ENCODE data around the gene ST3GAL6.

ST3GAL6 gene

GRCh38 chr3:98791341-98792325 lies 28.5 kb downstream of the ST3GAL6 start:
- Histone ChIP-seq H3K27ac (ENCODE audit: low read depth, low read length) (no peak overlapping the region), H3K4me3 (ENCODE audit: low read depth, low read length) (no peak overlapping the region), H3K4me1 (ENCODE audit: control insufficient read depth in 1 of 2, insufficient read depth in 2 of 2, low read length in 2 of 2) (no peaks in the 10 kb centered on the region), H2AK5ac (ENCODE audit: low read length) (no peak overlapping the region), H3K36me3 (ENCODE audit: control insufficient read depth in 1 of 2, insufficient read depth in 2 of 2, low read length in 2 of 2) (peaks cover 0 to 2% of the 10 kb centered on the region in 2 experiments), H3K23ac (ENCODE audit: low read length) (no peak overlapping the region), H4K91ac (ENCODE audit: low read depth, low read length) (no peak overlapping the region), H3K79me2 (ENCODE audit: control insufficient read depth, insufficient read depth, low read length, poor library complexity) (no peaks in the 10 kb centered on the region), H3K9ac (ENCODE audit: low read length) (no peak overlapping the region), H4K8ac (ENCODE audit: low read depth, low read length) (no peak overlapping the region), H2BK5ac (ENCODE audit: low read depth, low read length, poor library complexity) (no peak overlapping the region), H3K9me3 (ENCODE audit: insufficient read depth, low read depth, low read length) (no peaks in the 10 kb centered on the region), H3K4me2 (ENCODE audit: low read length) (no peak overlapping the region), H2BK12ac (ENCODE audit: low read length) (no peak overlapping the region), H3K4ac (ENCODE audit: low read depth, low read length) (no peak overlapping the region), H3K18ac (ENCODE audit: low read length) (no peak overlapping the region), H2BK120ac (ENCODE audit: insufficient read depth, low read length, poor library complexity) (no peak overlapping the region), H4K12ac (ENCODE audit: low read depth, low read length) (no peak overlapping the region), H3K27me3 (ENCODE audit: insufficient read depth, low read length) (no peaks in the 10 kb centered on the region), H3K14ac (ENCODE audit: low read length) (no peak overlapping the region), H2AFZ (ENCODE audit: insufficient read depth, low read length, poor library complexity) (no peak overlapping the region), H3K79me1 (ENCODE audit: low read length) (no peaks in the 10 kb centered on the region)
- DNase-seq = no peak
- WGBS (ENCODE audit: extremely low coverage, insufficient coverage, insufficient read length) = no CpG with 5 or more reads among the region's 7 CpGs

- Histone ChIP-seq H2BK120ac (ENCODE audit: insufficient read depth, low read length, poor library complexity) (no peak overlapping the region), H3K27me3 (ENCODE audit: insufficient read depth, low read length) (no peaks in the 10 kb centered on the region), H3K4ac (ENCODE audit: low read depth, low read length) (no peak overlapping the region), H4K12ac (ENCODE audit: low read depth, low read length) (no peak overlapping the region), H3K4me3 (ENCODE audit: low read depth, low read length) (no peak overlapping the region), H4K8ac (ENCODE audit: low read depth, low read length) (no peak overlapping the region), H2BK5ac (ENCODE audit: low read depth, low read length, poor library complexity) (no peak overlapping the region), H2AFZ (ENCODE audit: insufficient read depth, low read length, poor library complexity) (no peak overlapping the region), H3K23ac (ENCODE audit: low read length) (no peak overlapping the region), H2BK12ac (ENCODE audit: low read length) (no peak overlapping the region), H3K36me3 (ENCODE audit: control insufficient read depth in 1 of 2, insufficient read depth in 2 of 2, low read length in 2 of 2) (peaks cover 0 to 2% of the 10 kb centered on the region in 2 experiments), H3K18ac (ENCODE audit: low read length) (no peak overlapping the region), H3K4me2 (ENCODE audit: low read length) (no peak overlapping the region), H4K91ac (ENCODE audit: low read depth, low read length) (no peak overlapping the region), H3K79me1 (ENCODE audit: low read length) (no peaks in the 10 kb centered on the region), H2AK5ac (ENCODE audit: low read length) (no peak overlapping the region), H3K9ac (ENCODE audit: low read length) (no peak overlapping the region), H3K79me2 (ENCODE audit: control insufficient read depth, insufficient read depth, low read length, poor library complexity) (no peaks in the 10 kb centered on the region), H3K4me1 (ENCODE audit: control insufficient read depth in 1 of 2, insufficient read depth in 2 of 2, low read length in 2 of 2) (no peaks in the 10 kb centered on the region), H3K27ac (ENCODE audit: low read depth, low read length) (no peak overlapping the region), H3K14ac (ENCODE audit: low read length) (no peak overlapping the region), H3K9me3 (ENCODE audit: insufficient read depth, low read depth, low read length) (no peaks in the 10 kb centered on the region)
- no CpG with 5 or more reads among the region's 3 CpGs for WGBS (ENCODE audit: extremely low coverage, insufficient coverage, insufficient read length)
- DNase-seq = no peak
These were observed 30.8 kb downstream of the ST3GAL6 start for GRCh38 chr3:98793971-98794370.

DNA sequence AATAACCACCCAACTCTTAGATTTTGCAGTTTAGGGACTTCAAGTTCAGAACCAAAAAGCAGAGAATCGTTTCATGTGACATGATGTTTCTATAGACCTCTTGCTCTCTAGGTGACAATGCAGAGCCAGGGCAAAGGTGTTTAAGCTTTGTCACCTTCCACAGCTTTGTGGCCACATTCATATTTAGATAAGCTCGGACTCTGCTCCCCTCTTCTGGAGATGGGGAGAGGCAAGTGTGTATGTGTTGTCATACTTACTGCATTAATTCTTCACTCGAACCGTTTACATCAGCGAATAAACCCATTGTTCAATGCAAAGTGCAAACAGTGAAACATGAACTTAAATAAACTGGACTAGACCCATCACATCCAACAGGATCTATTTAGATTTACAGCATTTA lies 33.2 kb downstream of the ST3GAL6 start:
- Histone ChIP-seq H2AK5ac (ENCODE audit: low read length) (no peak overlapping the region), H3K4me3 (ENCODE audit: low read depth, low read length) (no peak overlapping the region), H3K79me1 (ENCODE audit: low read length) (no peaks in the 10 kb centered on the region), H2AFZ (ENCODE audit: insufficient read depth, low read length, poor library complexity) (no peak overlapping the region), H3K9ac (ENCODE audit: low read length) (no peak overlapping the region), H3K18ac (ENCODE audit: low read length) (no peak overlapping the region), H3K9me3 (ENCODE audit: insufficient read depth, low read depth, low read length) (no peaks in the 10 kb centered on the region), H3K79me2 (ENCODE audit: control insufficient read depth, insufficient read depth, low read length, poor library complexity) (no peaks in the 10 kb centered on the region), H3K4me1 (ENCODE audit: control insufficient read depth in 1 of 2, insufficient read depth in 2 of 2, low read length in 2 of 2) (no peaks in the 10 kb centered on the region), H3K36me3 (ENCODE audit: control insufficient read depth in 1 of 2, insufficient read depth in 2 of 2, low read length in 2 of 2) (peaks cover 5 to 6% of the 10 kb centered on the region in 2 experiments), H4K12ac (ENCODE audit: low read depth, low read length) (no peak overlapping the region), H3K4me2 (ENCODE audit: low read length) (no peak overlapping the region), H4K91ac (ENCODE audit: low read depth, low read length) (no peak overlapping the region), H2BK5ac (ENCODE audit: low read depth, low read length, poor library complexity) (no peak overlapping the region), H2BK120ac (ENCODE audit: insufficient read depth, low read length, poor library complexity) (no peak overlapping the region), H4K8ac (ENCODE audit: low read depth, low read length) (no peak overlapping the region), H3K23ac (ENCODE audit: low read length) (no peak overlapping the region), H3K4ac (ENCODE audit: low read depth, low read length) (no peak overlapping the region), H3K27me3 (ENCODE audit: insufficient read depth, low read length) (no peaks in the 10 kb centered on the region), H3K27ac (ENCODE audit: low read depth, low read length) (no peak overlapping the region), H2BK12ac (ENCODE audit: low read length) (no peak overlapping the region), H3K14ac (ENCODE audit: low read length) (no peak overlapping the region)
- DNase-seq = no peak
- WGBS (ENCODE audit: extremely low coverage, insufficient coverage, insufficient read length) = no CpG with 5 or more reads among the region's 5 CpGs

DNA sequence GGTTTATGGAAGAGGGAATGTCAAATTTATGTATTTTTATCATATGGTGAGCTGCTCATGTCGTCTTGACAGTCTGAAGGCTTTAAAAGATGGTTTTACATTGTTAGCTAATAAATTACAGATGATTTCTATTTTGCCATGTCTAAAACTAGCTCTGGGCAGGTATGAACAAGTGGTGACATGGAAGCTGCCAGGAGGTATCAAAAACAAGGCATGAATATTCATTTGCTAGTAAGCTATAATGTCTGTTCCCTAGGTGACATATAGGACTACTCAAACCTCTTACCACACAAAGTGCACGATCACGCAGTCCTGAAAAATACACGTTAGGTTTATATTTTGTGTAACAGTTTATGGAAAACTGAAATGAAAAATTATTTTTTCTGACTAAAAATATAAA lies 34.8 kb downstream of the ST3GAL6 start:
- no peak overlapping the region for H2AFZ ChIP-seq (ENCODE audit: insufficient read depth, low read length, poor library complexity)

More for the DNA sequence above, 34.8 kb downstream of the ST3GAL6 start:
- no peaks in the 10 kb centered on the region for H3K79me1 ChIP-seq (ENCODE audit: low read length)
- H2BK5ac ChIP-seq (ENCODE audit: low read depth, low read length, poor library complexity) = no peak overlapping the region
- DNase-seq = no peak
- no peaks in the 10 kb centered on the region for H3K9me3 ChIP-seq (ENCODE audit: insufficient read depth, low read depth, low read length)
- H3K9ac ChIP-seq (ENCODE audit: low read length) = no peak overlapping the region
- no peak overlapping the region for H3K27ac ChIP-seq (ENCODE audit: low read depth, low read length)
- no peaks in the 10 kb centered on the region for H3K27me3 ChIP-seq (ENCODE audit: insufficient read depth, low read length)
- H3K4me3 ChIP-seq (ENCODE audit: low read depth, low read length) = no peak overlapping the region
- no peak overlapping the region for H2BK120ac ChIP-seq (ENCODE audit: insufficient read depth, low read length, poor library complexity)
- H3K18ac ChIP-seq (ENCODE audit: low read length) = no peak overlapping the region
- H4K91ac ChIP-seq (ENCODE audit: low read depth, low read length) = no peak overlapping the region
- no peak overlapping the region for H4K8ac ChIP-seq (ENCODE audit: low read depth, low read length)
- H3K79me2 ChIP-seq (ENCODE audit: control insufficient read depth, insufficient read depth, low read length, poor library complexity) = no peaks in the 10 kb centered on the region
- H3K4me2 ChIP-seq (ENCODE audit: low read length) = no peak overlapping the region
- no CpG with 5 or more reads among the region's 4 CpGs for WGBS (ENCODE audit: extremely low coverage, insufficient coverage, insufficient read length)
- H4K12ac ChIP-seq (ENCODE audit: low read depth, low read length) = no peak overlapping the region
- no peak overlapping the region for H3K23ac ChIP-seq (ENCODE audit: low read length)
- H2BK12ac ChIP-seq (ENCODE audit: low read length) = no peak overlapping the region
- H3K36me3 ChIP-seq (ENCODE audit: control insufficient read depth in 1 of 2, insufficient read depth in 2 of 2, low read length in 2 of 2) = peaks cover 5 to 6% of the 10 kb centered on the region in 2 experiments
- H3K14ac ChIP-seq (ENCODE audit: low read length) = no peak overlapping the region
- no peak overlapping the region for H2AK5ac ChIP-seq (ENCODE audit: low read length)
- no peak overlapping the region for H3K4ac ChIP-seq (ENCODE audit: low read depth, low read length)
- no peaks in the 10 kb centered on the region for H3K4me1 ChIP-seq (ENCODE audit: control insufficient read depth in 1 of 2, insufficient read depth in 2 of 2, low read length in 2 of 2)

Measured in trophoblast cell (in vitro differentiated cells and primary cell).